HL-60 (cell line): ENCODE data around the gene C1QC.

Source experiments
- DNase-seq, 2 experiments: peaks; one replicate each; pipeline ENCODE4 v3.0.0-alpha.2; 2010 to 2020; ENCODE audit warnings: low read depth in 1 of 2, low spot score in 1 of 2
- H3K27ac ChIP-seq: fragments of 250-450 bp; sonication (Bioruptor Pico); replicated peaks from 2 replicates; pipeline ENCODE4 v1.5.1; 2020; ENCODE audit warnings: mild to moderate bottlenecking, moderate library complexity
- H3K27me3 ChIP-seq: fragments of 250-450 bp; sonication (Bioruptor Pico); 2 replicates; pipeline ENCODE4 v1.5.1; 2021; ENCODE audit warnings: mild to moderate bottlenecking, moderate library complexity; ENCODE audit not compliant: insufficient read depth, poor library complexity, severe bottlenecking
- H3K4me3 ChIP-seq: replicated peaks from 2 replicates; pipeline ENCODE4 v1.5.1; 2011; ENCODE audit warnings: mild to moderate bottlenecking, control low read depth, low read length; ENCODE audit not compliant: insufficient read depth
- CTCF ChIP-seq: IDR thresholded peaks from one replicate; pipeline ENCODE4 v1.5.1; 2011; ENCODE audit warnings: low read length, control low read depth, inconsistent platforms; ENCODE audit not compliant: insufficient read depth
- GABPA ChIP-seq: IDR thresholded peaks from 2 replicates; pipeline ENCODE4 v1.6.1; 2012; ENCODE audit warnings: low read depth
- POLR2AphosphoS5 ChIP-seq: IDR thresholded peaks from 2 replicates; pipeline ENCODE4 v1.6.1; 2012; ENCODE audit warnings: low read depth
- REST ChIP-seq: IDR thresholded peaks from 2 replicates; pipeline ENCODE4 v1.6.1; 2012; ENCODE audit warnings: low read depth; ENCODE audit not compliant: insufficient replicate concordance
- SPI1 ChIP-seq: IDR thresholded peaks from 2 replicates; pipeline ENCODE4 v1.6.1; 2012; ENCODE audit warnings: low read depth, mild to moderate bottlenecking, borderline replicate concordance

The C1QC gene

GRCh38 chr1:22677931-22678896 lies 34.8 kb downstream of the C1QC start:
- no peak for TF ChIP-seq POLR2AphosphoS5
- no peak for DNase-seq
- H3K27me3 ChIP-seq: no peaks in the 10 kb centered on the region

GRCh38 chr1:22680726-22681125 lies 37.3 kb downstream of the C1QC start:
- TF ChIP-seq CTCF (no peak), GABPA (no peak), SPI1 (no peak), POLR2AphosphoS5 (no peak), REST (no peak)
- Histone ChIP-seq H3K27ac (no peak overlapping the region), H3K27me3 (no peaks in the 10 kb centered on the region), H3K4me3 (no peak overlapping the region)
- DNase-seq: no peak

More at GRCh38 chr1:22677931-22678896, 34.8 kb downstream of the C1QC start:
- Histone ChIP-seq H3K27ac (no peak overlapping the region), H3K4me3 (no peak overlapping the region)

GRCh38 chr1:22681556-22682276 lies 38.3 kb downstream of the C1QC start:
- Histone ChIP-seq H3K27me3 (no peaks in the 10 kb centered on the region), H3K27ac (no peak overlapping the region), H3K4me3 (no peak overlapping the region)
- TF ChIP-seq SPI1 (no peak), CTCF (no peak), GABPA (no peak), REST (no peak), POLR2AphosphoS5 (no peak)
- DNase-seq: no peak

DNA sequence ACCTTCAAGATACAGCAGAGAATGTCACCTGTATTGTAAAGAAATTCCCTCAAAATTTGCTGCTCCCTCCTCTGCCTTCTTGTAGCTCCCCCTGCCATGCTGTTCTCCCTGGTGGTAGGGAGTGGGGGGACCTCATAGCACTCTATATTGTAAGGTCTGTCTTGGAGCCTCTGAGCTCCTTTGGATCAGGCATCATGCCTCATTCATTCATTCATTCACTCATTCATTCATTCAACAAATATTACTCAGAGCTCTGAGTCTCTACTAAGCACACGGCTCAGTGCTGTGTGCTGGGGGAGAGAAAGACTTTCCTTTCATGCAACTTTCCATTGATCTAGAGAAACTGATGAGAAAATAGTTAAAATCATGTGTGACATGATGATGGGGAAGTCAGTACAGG lies 40.1 kb downstream of the C1QC start:
- Histone ChIP-seq H3K27me3 (no peaks in the 10 kb centered on the region), H3K27ac (no peak overlapping the region), H3K4me3 (no peak overlapping the region)
- TF ChIP-seq SPI1 (no peak), CTCF (no peak), REST (no peak), GABPA (no peak), POLR2AphosphoS5 (no peak)
- DNase-seq: no peak
